HFFc6 (cell line): ENCODE data around the gene TNFSF9. TPM values are rescaled to one million over a fixed set of nuclear protein-coding genes. Genes with fewer than 3 reads are reported as not detected.

ENCODE experiments used
- DNase-seq: peaks from one replicate; pipeline ENCODE4 v3.0.0-alpha.2; 2018
- H3K27ac Mint-ChIP-seq: 2 replicates; pipeline ENCODE4 v1.8.0; 2020; ENCODE audit warnings: mild to moderate bottlenecking, mixed read lengths
- H3K27me3 Mint-ChIP-seq: 2 replicates; pipeline ENCODE4 v1.8.0; 2021; ENCODE audit warnings: mild to moderate bottlenecking, moderate library complexity, mixed read lengths; ENCODE audit not compliant: insufficient read depth
- H3K36me3 Mint-ChIP-seq: 2 replicates; pipeline ENCODE4 v1.8.0; 2021; ENCODE audit warnings: low read depth, mixed read lengths
- H3K4me1 Mint-ChIP-seq: 2 replicates; pipeline ENCODE4 v1.8.0; 2020; ENCODE audit warnings: low read depth, mixed read lengths
- H3K4me3 Mint-ChIP-seq: 2 replicates; pipeline ENCODE4 v1.8.0; 2020; ENCODE audit warnings: mild to moderate bottlenecking, moderate library complexity, mixed read lengths
- H3K9me3 Mint-ChIP-seq: 2 replicates; pipeline ENCODE4 v1.8.0; 2020; ENCODE audit warnings: mild to moderate bottlenecking, mixed read lengths
- CTCF ChIP-seq: fragments of 200-600 bp; sonication (generic); IDR thresholded peaks from 2 replicates; pipeline ENCODE4 v1.5.0; 2021; ENCODE audit warnings: antibody characterized with exemption, mild to moderate bottlenecking
- total RNA-seq, 6 experiments: library from RNA; stranded (reverse); fragmentation: NEBNext Ultra II Directional; extraction: Animal tissue kit (Norgen Biotek cat#: 25700); gene quantifications; 2 replicates in 1 of 6; 3 replicates in 5 of 6; pipeline ENCODE4 v1.2.3, GENCODE V29; 2021

The TNFSF9 gene
- total RNA-seq, 6 experiments from 2014 or later, result 0.57 to 3.7 (median 3.2) TPM

GRCh38 chr19:6519289-6519688 lies 11.5 kb upstream of the TNFSF9 start:
- no peak overlapping the region for H3K27ac Mint-ChIP-seq
- TF ChIP-seq CTCF, result no peak
- H3K4me1 Mint-ChIP-seq, result peaks cover 37% of the 10 kb centered on the region
- H3K27me3 Mint-ChIP-seq, result peaks cover 8% of the 10 kb centered on the region
- H3K36me3 Mint-ChIP-seq, result no peaks in the 10 kb centered on the region
- DNase-seq, result peak; percentile 82
- H3K4me3 Mint-ChIP-seq, result no peak overlapping the region
- no peaks in the 10 kb centered on the region for H3K9me3 Mint-ChIP-seq

DNA sequence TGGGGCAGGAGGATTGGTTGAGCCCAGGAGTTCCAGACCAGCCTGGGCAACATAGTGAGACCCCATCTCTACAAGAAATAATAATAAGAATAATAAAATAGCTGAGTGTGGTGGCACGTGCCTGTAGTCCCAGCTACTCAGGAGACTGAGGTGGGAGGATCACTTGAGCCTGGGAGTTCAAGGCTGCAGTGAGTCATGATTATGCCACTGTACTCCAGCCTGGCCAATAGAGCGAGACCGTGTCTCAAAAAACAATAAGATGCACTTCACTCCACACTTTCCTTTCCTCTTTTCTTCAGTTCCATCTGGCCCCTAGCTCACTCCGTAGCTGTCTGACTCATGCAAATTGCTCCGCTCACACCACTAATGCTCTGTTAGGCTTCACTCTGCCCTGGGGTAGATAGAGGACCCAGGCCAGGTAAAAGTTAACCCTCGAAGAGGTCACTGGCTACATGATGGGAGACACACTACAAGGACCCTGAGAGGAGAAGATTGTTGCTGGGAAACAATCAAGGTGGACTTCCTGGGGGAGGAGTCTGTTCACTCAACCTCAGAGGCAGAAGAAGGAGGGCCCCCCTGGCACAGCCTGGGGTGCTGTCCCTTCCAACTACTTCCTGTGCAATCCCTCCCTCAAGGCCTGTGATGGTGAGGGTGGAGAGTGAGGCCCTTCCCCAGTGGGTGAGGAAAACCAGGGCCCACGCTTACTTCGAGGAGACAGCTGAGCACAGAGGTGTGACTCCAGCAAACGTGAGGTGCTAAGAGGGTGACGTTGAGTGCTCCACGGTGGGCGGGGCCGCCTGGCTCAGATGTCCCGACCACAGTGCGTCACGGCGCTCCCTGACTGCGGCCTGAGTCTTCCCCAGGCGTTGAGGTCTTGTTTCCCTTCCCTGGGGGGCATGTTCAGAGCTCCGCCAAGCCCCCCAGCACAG lies 8.8 kb upstream of the TNFSF9 start:
- no peak for DNase-seq
- Mint-ChIP-seq H3K9me3 (no peaks in the 10 kb centered on the region), H3K36me3 (no peaks in the 10 kb centered on the region), H3K27ac (no peak overlapping the region), H3K4me1 (peaks cover 32% of the 10 kb centered on the region), H3K27me3 (peaks cover 6% of the 10 kb centered on the region), H3K4me3 (no peak overlapping the region)
- TF ChIP-seq CTCF, result no peak

DNA sequence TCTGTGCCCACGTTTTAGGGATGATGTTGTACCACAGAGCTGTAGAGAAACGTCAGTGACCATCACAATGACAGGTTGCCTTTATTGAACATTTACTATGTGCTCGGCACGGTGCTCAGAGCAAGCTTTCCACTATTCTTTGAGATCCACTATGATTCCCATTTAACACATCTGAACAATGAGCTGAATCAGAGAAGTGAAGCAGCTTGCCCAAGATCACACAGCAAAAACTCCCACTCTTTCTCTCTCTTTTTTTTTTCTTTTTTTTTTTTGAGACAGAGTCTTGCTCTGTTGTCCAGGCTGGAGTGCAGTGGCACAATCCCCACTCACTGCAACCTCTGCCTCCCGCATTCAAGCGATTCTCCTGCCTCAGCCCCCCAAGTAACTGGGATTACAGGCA lies 8.1 kb upstream of the TNFSF9 start:
- H3K9me3 Mint-ChIP-seq, result no peaks in the 10 kb centered on the region
- H3K4me3 Mint-ChIP-seq, result no peak overlapping the region
- no peak overlapping the region for H3K27ac Mint-ChIP-seq
- no peaks in the 10 kb centered on the region for H3K36me3 Mint-ChIP-seq
- peaks cover 6% of the 10 kb centered on the region for H3K27me3 Mint-ChIP-seq
- peaks cover 26% of the 10 kb centered on the region for H3K4me1 Mint-ChIP-seq
- no peak for DNase-seq
- no peak for TF ChIP-seq CTCF

GRCh38 chr19:6524311-6524710 lies 6.5 kb upstream of the TNFSF9 start:
- peaks cover 3% of the 10 kb centered on the region for H3K27me3 Mint-ChIP-seq
- peaks cover 14% of the 10 kb centered on the region for H3K4me1 Mint-ChIP-seq
- H3K9me3 Mint-ChIP-seq, result no peaks in the 10 kb centered on the region
- TF ChIP-seq CTCF, result no peak
- no peak overlapping the region for H3K4me3 Mint-ChIP-seq
- H3K27ac Mint-ChIP-seq, result no peak overlapping the region
- DNase-seq, result no peak
- H3K36me3 Mint-ChIP-seq, result no peaks in the 10 kb centered on the region

DNA sequence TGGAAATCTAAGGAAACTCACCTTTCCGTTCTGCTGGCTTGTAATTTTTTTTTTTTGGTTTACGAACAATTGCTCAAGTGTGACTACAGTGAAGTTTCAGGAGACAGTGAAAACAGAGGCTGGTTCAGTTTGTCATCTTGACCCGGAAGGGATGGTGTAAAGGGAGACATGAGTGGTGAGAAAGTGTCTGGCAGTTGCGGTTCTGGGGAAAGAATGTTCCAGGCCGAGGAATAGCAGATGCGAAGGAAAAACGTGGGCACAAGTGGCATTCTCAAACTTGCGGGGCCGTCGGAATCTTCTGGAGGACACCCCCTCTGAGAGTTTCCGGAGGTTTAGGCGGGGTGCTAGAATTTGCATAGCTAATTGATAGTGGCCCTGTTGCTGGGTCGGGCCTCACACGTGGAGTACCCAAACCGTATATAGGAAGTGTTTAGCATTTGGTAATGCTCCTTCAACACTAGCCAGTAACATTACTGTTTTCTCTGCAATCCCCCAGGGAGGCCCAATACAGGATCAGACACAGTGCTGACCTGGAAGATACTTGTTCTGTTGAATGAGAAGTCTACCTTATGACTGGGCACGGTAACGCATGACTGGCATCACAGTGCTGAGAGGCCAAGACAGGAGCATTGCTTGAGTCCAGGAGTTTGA lies 2.8 kb upstream of the TNFSF9 start:
- H3K36me3 Mint-ChIP-seq, result peaks cover 7% of the 10 kb centered on the region
- no peak overlapping the region for H3K4me3 Mint-ChIP-seq
- peaks cover 23% of the 10 kb centered on the region for H3K4me1 Mint-ChIP-seq
- no peak for TF ChIP-seq CTCF
- no peak for DNase-seq
- H3K27ac Mint-ChIP-seq, result no peak overlapping the region
- peaks cover 6% of the 10 kb centered on the region; the same call in 1 of the 2 replicates for H3K9me3 Mint-ChIP-seq
- H3K27me3 Mint-ChIP-seq, result peaks cover 6% of the 10 kb centered on the region
